GM19240 (cell line): ENCODE data around the gene LEAP2.

Source experiments
- DNase-seq: peaks from one replicate; pipeline ENCODE4 v3.0.0; 2011; ENCODE audit warnings: low spot score; ENCODE audit not compliant: insufficient read length

The LEAP2 gene, protein sequence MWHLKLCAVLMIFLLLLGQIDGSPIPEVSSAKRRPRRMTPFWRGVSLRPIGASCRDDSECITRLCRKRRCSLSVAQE

GRCh38 chr5:132873119-132873929 is at the start of gene LEAP2:
Gene LEAP2, plus strand, starts transcription at chr5:132873668. Its CDS starts 27 bp downstream, at chr5:132873695.
- no peak for DNase-seq

DNA sequence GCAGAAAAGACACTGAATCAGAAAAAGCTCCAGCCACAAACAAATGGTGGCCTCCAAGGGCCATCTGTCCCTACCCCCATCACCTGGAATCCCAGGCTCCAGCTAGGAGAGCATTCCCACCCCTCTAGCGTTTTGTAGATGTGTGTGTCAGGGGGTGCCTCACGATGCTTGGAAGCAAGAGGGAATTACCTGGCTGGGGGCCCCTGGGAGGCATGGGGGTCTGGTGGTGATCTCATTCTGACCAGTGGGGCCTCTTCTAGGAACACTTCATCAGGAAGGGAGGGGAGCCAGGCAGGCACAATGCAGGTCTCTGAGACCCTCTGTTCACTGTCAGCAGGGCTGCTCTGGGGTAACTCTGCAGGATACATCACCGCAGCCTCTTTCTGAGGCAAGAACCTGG is 49.0 kb upstream of the LEAP2 start:
- no peak for DNase-seq

DNA sequence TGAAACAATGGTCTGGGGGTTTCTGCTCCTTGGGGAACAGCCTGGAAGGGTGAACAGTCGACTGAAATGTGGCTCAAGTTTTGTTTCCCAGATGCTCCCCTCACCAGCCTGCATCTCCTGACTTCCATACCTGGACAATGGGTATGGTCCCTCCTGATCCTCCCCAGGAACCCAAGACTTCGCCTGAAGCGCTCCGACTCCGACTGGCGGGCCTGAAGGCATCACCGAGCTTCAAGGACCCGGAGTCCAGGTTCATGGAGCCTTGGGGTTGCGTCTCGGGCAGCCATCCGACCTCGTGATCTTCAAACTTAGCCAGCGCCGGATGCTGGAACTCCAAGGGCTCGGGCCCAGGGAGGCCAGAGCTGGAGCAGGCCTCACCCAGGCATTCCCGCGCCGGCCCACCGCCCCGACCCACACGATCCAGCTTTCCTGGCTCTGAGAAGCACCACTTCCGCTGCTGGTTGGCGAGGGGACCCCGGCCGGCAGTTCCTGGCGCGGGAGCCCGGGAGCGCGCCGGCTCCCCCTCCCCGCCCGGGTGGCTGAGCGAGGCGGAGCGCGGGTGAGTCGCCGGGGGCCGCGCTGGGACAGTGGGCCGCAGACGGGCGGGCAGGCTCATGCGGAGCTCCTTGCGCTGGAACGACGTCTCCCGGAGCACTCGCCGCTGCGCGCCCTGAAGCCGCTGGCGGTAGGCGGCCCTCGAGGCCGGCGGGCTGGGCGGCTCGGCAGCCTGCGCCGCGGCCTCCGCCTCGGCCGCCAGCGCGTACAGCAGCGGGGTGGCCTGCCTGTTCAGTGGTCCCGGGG is 48.2 kb upstream of the LEAP2 start:
- DNase-seq: no peak

DNA sequence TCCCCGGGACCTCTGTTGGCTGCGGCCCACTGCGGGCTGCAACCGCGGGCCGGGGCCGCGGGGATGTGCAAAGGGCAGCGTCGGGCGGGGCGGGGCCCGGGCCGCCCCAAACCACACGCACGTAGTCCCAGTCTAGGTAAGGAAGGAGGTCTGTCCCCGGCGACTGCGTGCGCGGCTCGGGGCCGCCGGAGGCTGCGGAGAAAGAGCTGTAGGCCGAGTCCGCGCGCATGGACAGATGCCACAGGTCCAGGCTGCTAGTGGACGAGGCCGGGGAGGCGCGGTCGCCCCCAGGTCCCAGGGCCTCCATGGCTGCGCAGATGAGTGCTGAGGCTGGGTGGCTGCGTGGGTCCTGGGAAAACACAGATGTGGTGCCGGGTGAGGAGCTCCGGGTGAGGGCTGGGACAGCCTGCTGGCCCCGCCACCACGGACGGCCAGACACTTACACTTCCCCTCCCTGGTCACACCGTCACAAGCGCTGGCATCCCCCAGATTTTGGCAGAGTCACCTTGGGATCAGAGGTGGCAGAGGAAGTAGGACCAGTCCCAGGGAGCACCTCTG is 47.6 kb upstream of the LEAP2 start:
- no peak for DNase-seq

DNA sequence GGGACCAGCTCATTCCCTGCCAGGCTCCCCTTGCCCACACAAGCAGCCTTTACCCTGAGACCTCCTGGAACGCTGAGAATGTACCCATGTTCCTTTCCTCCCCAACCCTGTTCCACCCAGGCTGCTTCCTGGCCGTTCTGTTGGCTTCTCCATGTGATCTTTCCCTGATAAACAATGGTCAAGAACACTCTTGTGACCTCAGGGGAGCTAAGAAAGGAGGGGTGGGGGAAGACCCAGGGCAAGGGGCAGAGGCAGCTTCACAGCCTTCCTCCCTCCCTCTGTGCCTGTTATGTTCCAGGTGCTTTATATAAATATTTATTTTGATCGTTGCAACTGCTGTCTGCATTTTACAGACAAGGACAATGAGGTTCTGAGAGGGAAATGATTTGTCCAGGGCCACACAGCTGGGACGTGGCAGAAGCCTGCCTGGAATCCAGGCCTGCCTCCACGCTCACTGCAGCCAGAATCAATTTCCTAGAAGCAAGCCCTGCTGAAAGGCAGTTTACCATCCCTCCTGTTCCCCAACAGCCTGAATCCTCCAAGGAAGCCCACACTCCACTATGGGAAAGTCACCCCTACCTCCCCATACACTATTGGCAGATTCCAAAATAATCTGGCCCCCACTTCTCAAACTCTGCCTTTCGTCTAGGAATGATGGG is 46.9 kb upstream of the LEAP2 start:
- no peak for DNase-seq

DNA sequence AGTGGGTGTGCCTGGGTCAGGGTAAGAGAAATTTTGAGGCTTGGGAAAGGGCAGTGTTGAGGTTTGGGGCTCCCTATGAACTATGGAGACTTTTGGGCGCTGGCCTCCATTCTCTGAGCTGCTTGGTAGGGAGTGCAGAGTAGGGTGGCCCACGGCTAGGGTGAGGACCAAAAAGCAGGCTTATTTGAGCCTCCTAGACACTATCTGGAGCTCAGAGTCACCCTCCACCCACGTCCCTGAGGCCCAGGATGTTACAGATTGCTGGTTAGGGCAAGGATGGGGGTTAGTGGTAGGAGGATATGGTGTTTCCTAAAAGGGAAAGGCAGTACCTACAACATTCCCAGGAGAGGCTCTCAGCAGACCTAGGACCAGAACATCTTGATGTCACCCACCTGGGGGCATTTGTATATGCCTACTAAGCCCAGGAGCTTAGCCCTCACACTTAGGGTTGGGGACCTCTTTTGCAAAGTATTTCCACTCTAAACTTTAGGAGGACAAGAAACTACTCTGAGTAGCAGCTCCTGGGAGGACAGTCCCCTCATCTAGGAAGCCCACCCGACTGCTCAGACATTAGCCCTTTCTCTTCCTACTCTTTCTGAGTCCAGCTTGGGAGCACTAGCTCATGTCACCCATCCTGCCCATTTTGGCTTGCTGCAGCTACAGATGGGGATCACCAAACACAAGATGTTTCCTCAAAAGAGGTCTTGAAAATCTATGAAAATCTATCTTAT is 45.4 kb upstream of the LEAP2 start:
- no peak for DNase-seq

DNA sequence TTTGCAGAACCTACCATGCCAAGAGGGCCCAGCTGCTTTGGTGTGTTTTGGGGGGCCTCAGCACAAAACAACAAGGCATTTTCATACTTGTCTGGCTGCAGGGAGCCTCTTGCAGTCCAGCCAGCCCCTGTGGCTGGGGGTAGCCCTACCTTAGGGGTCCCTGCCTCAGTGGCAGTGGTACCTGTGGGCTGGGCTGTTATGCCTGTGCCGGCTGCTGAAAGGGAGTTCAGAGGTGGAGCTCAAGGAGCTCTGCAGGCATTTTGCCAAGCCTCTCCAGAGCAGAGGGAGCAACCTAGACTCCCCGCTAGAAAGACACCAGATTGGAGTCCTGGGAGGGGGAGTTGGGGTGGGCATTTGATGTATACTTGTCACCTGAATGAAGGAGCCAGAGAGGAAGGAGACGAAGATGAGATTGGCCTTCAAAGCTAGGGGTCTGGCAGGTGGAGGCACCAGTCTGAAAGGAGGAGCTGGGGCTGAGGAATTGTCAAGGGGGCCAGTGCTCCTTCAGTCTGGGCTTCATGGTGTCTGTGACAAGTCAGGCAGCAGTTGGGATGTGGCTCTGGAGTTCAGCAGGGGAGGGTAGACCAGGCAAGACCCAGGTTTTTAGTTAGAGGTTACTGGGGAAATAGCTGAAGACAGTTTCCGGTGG is 44.5 kb upstream of the LEAP2 start:
- DNase-seq: no peak

DNA sequence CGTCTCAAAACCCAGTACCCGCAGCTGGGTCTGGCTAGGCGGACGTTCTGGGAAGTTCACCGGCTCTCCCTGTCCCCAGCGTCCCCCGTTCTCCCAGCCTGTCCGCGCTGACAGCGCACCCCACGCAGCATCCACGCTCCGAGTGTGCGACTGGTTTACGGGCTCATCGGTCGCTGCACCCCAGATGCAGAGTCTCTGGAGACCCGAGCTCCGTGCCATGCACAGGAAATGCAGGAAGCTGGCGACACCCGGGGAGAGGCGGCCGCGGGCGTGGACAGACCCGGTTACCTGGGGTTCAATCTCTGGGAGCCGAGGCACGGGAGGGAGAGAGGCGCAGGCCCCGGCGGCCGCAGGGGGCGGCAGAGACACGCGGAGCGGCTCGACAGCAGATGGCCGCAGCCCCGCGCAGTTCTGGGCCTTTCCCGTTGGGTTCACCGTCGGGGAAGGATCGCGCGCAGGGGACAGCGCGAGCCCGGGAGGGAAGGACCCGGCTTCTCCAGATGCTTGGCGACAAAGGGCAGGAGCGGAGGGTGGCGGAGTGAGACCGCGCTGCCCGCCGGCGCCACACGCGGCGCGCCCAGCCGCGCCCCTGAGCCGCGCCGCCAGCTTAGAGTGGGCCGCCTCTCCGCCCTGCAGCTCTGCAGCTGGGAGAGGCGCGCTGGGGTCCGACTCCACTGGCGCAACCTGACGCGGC is 43.6 kb upstream of the LEAP2 start:
- DNase-seq: peak; percentile 89

GRCh38 chr5:132830436-132831094 is 42.9 kb upstream of the LEAP2 start, which contains the start of gene SHROOM1:
Gene SHROOM1, minus strand, starts transcription at chr5:132830647. Its CDS starts 4,507 bp downstream, at chr5:132826140.
- peak; percentile 58 for DNase-seq

GRCh38 chr5:132831095-132831860 is 42.2 kb upstream of the LEAP2 start:
- DNase-seq: no peak

DNA sequence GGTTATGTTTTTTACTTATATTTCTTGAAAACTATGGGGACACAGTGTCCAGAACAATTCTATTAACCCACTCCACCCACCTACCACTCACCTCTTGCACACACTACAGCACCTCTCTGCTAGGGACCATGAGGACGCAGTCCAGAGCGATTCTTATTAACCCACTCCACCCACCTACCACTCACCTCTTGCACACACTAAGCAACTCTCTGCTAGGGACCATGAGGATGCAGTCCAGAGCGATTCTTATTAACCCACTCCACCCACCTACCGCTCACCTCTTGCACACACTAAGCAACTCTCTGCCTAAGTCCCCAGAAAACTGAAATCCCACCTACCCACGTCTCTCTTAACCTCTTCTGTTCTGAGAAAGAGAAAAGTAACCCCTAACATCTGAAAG is 40.9 kb upstream of the LEAP2 start:
- DNase-seq: no peak

- DNase-seq: no peak
Measured at GRCh38 chr5:132834057-132834456, 39.4 kb upstream of the LEAP2 start.

GRCh38 chr5:132836852-132837251 is 36.6 kb upstream of the LEAP2 start:
- no peak for DNase-seq

DNA sequence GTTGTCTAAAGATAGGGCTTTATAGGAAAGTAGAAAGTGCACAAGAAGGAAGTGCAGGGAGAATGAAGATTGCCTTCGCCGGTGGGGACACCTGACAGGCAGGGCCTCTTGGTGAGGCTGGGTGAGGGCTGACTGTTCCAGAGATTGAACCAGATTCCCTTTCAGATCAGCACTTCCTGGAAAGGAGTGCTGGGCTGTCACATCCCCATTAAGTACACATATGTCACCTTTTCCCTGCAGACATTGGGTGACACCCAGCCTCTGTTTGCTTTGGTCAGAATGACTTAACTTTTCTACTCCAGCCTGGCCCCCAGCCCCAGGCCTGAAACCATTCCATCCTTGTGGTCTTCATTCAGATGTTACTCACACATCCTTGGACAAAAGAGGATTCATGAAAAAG is 35.6 kb upstream of the LEAP2 start:
- no peak for DNase-seq

- no peak for DNase-seq
Measured at GRCh38 chr5:132838516-132839282, 34.8 kb upstream of the LEAP2 start.

- no peak for DNase-seq
Measured at GRCh38 chr5:132839426-132840301, 33.8 kb upstream of the LEAP2 start.

DNA sequence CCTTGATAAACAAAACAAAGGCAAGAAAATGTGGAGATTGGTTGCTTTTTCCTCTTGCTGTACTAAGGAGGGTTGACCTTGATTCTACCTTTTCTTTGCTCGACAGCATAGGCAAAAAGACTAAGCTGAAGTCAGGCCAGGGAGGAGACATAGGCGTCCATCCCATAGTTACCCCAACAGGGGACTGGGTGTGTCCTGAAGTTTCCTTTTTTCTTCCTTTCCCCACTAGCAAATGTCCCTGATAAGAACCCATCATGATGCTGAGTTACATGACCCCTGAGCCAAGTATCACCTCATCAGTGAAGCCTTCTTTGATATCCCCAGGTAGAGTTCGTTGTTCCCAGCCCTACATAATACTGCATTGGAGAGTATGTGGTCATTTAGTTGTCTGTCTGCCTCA is 33.2 kb upstream of the LEAP2 start:
- no peak for DNase-seq
